ENCODE data around the gene WASF3.

- TF ChIP-seq POLR2AphosphoS5 (IDR thresholded peaks at IDR 0.05; ENCODE audit: low read depth) (no peak), CTCF (IDR thresholded peaks at IDR 0.05; ENCODE audit: insufficient read depth, low read length) (no peak), SPI1 (IDR thresholded peaks at IDR 0.05; ENCODE audit: borderline replicate concordance, low read depth) (no peak), REST (IDR thresholded peaks at IDR 0.05; ENCODE audit: insufficient replicate concordance, low read depth) (no peak), GABPA (IDR thresholded peaks at IDR 0.05; ENCODE audit: low read depth) (no peak)
Observed at GRCh38 chr13:26663791-26664190, 106.3 kb downstream of the WASF3 start.
